ELF-1 (cell line): Measurements from ENCODE around the gene LTF.
"Not testable (repeated sequence)": the region's sequence is repeated elsewhere in the genome, so short reads cannot be mapped to it uniquely, and the experiment has no call there.

ENCODE experiments used
- DNase-seq: peaks from one replicate; pipeline ENCODE4 v3.0.0-alpha.2; 2016; ENCODE audit warnings: low read depth, low spot score

Gene LTF

DNA sequence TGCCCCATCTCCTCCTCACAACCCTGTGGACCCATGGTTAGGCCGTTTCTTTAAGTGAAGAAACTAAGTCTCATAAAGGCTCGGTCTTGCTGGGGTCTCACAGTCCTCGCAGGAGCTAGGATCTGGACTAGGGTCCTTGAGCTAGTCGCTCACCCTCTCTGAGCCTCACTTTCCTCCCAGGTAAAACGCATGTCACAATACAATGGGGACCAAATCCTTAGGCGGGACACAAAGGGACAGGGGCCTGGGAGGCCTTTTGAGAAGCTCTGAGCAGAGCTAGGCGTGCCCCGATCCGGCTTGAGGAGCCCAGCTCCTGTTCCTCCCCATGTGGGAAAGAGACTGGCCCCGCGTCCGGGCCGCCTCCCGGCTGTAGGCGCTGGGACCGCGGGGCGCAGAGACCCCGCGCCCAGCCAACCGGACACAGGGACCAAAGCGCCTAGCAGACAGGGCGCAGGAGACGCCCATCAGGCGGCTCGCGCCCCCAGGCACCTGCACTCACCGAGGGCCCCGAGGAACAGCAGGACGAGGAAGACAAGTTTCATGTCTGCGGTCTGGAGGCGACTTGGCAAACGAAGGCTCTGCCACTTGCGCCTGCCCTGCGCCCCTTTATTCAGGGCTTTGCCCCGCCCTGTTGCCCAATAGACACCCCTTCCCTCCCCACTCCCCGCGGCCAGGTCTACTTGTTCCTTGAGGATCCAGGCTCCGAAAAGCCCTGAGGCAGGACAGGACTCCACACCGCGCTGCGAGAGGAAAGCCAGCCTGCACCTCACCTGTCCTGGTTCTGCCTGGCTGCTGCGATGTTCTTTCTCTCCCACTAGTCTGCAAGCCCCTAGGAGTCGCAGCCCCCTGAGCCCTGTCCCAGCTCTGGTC is at the start of gene LTF:
LTF (minus strand) TSS at position 580 of the 870 bp plus-strand sequence; CDS start at position 542, 38 bp downstream.
- peak; percentile 24 for DNase-seq

DNA sequence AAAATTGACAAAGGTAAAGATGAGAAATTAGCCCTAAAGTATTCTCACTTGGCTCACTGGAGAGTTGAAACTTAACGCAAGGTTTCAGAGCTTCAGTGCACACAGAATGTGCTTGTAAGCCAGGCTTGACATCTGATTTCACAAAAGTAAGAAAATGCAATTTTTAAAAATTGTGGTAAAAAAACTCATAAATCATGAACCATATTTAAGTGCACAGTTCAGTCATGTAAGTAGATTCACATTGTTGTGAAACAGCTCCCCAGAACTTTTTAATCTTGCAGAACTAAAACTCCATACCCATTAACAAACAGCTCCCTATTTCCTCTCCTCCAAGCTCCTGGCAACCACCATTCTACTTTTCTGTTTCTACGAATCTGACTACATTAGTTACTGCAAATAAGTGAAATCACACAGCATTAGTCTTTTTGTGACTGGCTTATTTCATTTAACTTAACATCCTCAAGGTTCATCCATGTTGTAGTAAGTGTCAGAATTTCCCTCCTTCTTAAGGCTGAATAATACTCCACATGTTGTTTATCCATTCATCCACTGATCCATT is 47.6 kb upstream of the LTF start:
- no peak for DNase-seq

DNA sequence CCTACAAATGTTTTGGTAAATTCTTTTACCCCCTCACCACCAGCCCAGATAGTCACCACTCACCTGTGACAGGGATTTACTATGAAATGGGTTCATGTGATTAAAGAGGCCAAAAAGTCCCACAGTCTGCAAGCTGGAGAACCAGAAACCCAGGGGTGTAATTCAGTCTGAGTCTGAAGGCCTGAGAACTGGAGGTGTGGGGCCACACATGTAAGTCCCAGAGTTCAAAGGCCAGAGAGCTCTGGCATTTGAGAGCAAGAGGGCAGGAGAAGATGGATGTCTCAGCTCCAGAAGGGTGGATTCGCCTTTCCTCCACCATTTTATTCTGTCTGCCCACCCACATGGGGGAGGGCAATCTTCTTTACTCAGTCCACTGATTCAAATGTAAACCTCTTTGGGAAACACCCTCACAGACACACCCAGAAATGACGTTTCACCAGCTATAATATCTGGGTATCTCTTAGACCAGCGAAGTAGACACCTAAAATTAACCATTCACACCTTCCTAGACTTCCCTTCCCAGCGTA is 45.0 kb upstream of the LTF start:
- DNase-seq = peak; percentile 29

DNA sequence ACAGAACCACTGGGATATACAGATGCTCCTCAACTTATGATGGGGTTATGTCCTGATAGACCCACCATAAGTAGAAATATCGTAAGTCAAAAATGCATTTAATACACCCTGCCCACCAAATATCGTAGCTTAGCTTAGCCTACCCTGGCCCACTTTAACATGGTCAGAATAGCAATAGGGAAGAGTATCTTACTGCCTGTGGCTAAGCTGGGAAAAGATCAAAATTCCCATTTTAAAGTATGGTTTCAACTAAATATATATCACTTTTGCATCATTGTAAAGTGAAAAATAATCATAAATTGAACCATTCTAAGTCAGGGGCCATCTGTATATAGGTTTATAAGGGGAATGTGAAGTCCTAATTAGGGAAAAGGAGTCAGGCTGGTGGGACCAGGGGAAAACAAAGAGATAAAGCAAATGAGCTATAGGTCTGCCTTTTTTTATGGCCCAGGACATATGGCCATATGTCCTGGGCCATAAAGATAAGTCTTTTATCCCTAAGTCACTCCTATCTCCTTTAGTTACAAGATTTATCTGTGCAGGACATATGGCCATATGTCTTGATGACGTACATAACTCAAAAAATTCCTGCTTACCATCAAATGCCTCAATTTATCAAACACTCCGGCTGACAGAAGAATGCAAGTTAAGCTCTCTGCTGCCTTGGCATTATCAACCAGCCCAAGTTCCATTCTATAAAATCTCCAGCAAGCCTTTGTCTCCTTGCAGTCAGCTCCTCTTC is 44.3 kb upstream of the LTF start:
- no peak for DNase-seq

DNA sequence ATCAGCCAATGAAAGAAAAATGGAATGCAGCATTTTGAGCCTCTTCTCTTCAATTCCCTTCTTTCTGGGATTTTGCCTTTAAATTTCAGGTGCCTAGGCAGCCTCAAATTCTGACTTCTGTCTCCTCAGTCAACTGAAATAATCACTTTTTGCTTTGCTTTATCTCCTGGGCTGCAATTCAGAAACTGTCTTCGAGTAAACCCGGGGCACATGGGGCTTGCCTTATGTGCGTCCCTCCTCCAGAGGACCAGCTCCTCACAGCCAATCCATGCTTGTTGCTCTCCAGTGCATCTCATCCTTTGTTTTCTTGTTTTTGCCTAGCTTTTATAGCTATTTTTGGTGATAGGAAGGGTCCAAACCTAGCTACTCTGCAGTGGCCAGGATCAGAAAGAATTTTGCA is 41.8 kb upstream of the LTF start:
- DNase-seq = no peak

DNA sequence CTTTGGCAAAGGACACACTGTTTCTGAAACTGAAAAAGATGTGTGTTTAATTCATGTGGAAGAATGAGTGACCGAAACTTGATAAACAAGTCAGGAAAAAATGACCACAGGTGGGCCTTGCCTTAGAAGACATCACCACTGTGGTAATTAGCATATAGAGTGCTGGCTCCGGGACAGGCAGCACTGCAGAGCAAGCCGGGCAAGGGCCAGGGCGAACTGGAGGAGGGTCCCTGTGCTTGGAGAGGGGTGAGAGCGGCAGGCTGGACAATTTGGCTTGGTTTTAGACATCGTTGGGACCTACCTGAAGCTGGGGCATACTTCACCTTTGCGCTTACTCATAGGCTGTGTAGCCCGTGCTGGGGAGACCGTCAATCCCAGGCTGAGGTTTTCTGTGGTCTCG is 41.2 kb upstream of the LTF start:
- no peak for DNase-seq

DNA sequence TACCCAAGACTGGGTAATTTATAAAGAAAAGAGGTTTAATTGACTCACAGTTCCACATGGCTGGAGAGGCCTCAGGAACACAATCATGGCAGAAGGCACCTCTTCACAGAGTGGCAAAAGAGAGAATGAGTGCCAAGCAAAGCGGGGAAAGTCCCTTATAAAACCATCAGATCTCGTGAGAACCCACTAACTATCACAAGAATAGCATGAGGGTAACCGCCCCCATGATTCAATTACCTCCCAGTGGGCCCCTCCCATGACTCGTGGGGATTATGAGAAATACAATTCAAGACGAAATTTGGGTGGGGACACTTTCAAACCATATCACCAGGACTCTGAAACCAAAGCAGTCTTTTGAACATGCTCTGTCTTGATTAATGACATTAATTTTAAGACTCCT is 40.1 kb upstream of the LTF start:
- DNase-seq = no peak

DNA sequence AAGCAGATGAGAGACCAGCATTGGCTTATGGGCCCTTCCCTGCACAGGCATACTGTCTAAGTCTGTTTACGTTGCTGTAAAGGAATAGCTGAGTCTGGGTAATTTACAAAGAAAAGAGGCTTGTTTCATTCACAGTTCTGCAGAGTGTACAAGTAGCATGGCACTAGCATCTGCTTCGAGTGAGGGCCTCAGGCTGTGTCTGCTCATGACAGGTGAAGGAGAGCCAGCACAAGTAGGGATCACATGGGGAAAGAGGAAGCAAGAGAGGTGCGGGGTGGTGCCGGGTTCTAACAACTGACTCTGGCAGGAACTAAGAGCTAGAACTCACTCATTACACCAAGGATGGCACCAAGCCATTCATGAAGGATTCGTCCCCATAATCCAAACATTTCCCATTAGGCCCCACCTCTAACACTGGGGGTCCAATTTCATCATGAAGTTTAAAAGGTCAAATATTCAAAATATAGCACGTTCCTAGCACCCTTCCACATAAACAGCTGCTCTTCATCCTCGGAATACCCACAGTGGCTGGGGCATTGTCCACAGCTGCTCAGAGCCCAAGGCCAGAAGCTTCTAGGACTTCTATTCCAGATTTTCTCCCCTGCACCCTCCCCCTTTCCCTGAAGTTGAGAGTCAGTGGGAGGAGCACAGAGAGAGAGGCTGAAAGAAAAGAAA is 38.6 kb upstream of the LTF start:
- DNase-seq = no peak

DNA sequence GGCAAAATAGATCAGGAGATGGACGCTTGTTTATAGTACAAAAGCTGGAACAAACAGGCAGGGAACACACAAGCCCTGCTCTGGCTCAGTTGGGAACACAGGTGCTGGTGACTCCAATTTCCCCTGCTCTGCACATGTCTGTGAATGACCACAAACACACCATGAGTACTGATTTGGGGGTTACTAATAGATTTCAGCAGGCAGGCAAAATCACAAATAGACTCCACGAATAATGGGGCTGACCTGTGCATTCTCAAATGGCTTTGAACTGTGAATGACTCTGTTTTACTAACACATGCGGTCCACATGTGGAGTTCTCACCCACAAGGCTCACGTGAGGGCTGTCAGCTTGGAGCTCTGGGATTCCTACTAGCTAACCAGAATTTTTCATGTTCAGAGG is 37.0 kb upstream of the LTF start:
- no peak for DNase-seq

DNA sequence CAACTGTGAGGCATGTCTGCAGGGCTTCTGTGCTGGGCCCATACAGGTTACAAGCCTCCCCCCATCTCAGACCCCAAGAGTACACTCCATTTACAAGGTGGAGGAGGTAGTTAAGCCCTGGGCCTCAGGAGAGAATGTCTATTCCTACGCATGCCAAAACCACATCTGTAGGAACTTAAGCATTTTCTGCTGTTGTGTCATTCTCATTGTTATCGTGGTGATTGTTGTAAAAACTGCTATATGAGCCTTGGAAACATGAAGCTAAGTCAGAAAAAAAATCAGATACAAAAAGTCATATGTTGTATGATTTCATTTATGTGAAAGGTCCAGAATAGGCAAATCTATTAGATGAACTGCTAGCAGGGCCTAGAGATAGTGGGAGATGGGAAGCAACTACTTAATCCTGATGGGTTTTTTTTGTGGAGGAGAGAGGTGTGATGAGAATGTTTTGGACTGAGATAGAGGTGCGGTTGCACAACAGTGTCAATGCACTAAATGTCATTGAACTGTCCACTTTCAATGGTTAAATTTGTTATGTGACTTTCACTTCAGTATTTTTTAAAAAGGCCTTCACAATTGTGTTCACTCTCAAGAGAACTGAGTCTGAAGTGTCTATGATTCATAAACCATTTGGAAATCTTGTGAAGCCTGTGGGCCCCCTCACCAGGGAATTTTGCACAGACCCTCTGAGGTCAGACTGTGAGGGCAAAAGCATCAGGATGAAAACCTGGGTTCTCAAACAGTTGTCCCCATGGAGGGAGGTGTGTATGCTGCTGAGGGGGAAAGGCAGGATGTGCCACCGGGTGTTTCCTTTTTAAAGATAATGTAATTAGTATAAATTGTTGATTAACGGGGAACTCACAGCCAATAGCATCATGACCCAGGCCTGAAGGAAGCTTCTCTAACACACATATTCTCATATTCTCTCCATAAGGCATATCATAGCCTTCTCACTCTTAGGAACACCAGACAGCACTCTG is 36.2 kb upstream of the LTF start:
- DNase-seq = no peak

DNA sequence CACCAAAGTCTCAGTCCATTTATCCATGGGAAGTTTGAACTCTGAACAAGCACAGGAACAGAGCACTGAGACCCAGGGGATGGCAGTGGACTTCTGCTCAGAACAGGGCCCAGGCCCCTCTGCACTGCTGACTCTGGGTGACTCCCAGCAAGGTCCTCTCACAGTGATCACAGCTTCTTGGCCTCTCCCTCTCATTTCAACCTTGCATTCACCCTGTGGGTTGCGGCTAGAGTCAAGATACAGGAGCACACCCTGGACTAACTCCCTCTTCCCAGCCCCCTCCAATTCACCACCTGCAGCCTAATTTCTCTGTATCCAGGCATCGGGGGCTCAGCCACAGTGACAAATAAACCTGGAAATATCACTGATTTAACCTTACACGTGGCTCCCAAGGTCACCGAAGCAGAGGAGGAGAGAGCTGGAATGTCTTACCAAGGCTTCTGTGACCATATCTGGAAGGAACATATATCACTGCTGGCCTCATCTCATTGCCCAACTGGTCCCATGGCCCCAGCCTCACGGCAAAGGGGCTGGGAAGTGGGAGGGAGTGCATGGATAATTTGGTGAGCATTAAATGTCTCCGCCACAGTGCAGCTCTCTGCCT is 34.3 kb upstream of the LTF start:
- no peak for DNase-seq

DNA sequence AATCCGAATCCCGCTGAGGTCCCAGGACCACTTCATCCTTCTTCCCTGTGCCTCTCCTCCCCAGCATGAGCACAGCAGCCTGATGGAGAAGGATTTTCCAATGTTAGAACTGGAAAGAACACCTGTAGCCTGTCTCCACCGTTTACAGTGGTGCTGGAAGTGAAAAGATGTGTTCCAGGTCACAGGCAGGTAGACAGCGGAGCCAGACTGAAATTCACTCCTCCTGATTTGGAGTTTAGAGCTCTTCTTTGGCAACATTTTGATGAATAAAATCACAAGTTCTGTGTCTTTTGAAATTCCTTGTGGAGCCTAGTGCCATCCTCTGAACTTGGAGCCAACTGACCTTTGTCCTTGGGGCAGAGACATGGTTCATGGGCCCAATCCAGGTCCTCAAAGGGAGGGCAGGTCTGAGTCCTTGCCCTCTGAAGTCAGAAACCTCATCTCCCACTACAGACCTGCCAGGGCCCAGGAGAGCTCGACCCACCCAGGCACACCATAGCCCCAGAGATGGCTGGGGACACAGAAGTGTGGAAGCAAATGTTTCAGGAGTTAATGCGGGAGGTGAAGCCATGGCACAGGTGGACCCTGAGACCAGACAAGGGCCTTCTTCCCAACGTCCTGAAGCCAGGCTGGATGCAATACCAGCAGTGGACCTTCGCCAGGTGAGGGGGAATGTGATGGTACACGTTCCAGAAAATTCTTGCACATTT is 33.0 kb upstream of the LTF start, which contains the start of gene RTP3:
RTP3 (plus strand) TSS at position 421 of the 710 bp plus-strand sequence; CDS start at position 508, 87 bp downstream.
- DNase-seq = no peak

DNA sequence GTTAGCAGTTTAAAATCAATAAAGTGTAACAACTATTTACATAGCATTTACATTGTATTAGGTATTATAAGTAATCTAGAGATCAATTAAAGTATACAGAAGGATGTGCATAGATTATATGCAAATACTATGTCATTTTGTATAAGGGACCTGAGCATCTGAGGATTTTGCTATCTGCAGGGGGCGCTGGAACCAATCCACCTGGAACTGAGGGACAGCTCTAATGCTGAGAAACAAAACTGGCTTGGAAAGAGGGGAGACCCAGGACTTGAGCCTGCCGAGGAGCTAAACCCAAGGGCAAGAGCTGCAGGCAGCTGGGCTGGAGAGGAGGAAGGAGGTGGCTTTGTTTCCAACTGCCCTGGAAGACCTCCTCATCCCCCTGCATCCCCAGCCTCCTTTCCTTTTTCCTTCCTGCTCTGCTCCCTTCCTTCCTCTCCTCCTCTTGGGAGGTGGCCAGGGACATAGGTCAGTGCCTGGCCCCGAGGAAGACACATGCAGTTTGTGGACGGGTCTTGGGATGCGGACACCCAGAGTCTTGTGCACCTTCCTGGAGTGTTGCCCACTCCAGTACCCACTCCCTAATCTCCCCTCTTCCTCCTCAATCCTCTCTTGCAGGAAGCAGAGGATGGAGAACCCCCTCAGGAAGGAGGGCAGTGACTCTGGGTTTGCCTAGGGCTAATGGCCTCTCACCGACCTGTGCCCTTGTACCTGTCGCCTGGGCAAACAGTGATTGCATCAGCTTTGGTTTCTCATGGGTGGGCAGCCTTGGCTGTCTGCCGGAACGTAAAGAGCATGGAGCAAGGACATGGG is 32.2 kb upstream of the LTF start:
- DNase-seq = peak; percentile 31

DNA sequence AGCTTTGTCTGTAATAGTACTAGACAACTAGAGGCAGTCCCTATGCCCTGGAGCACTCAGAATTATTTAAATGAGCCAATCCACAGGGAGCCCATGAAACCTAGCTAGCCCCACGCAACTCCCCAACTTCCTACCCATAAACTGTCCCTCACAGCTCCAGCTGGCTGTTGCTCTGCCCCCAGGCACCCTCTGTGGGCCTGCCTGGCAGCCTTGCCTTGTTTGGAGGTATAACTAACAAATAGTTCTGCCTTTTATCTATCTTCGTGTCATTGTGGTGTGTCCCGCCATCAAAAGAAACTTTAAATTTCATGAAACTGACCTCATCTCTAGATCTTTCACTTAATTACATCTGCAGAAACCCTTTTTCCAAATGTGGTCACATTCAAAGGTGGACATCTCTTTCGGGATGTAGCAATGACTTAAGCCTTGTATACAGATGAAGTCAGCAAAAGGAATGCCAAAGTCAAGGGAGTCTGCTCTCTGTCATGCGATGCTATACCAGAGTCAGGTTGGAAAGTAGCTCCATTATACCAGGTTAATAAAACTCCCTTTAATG is 31.3 kb upstream of the LTF start:
- peak; percentile 83 for DNase-seq

DNA sequence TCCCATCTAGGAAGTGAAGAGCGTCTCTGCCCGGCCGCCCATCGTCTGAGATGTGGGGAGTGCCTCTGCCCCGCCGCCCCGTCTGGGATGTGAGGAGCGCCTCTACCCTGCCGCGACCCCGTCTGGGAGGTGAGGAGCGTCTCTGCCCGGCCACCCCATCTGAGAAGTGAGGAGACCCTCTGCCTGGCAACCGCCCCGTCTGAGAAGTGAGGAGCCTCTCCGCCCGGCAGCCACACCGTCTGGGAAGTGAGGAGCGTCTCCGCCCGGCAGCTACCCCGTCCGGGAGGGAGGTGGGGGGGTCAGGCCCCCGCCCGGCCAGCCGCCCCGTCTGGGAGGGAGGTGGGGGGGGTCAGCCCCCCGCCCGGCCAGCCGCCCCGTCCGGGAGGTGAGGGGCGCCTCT is 29.8 kb upstream of the LTF start:
- DNase-seq = not testable (repeated sequence)

DNA sequence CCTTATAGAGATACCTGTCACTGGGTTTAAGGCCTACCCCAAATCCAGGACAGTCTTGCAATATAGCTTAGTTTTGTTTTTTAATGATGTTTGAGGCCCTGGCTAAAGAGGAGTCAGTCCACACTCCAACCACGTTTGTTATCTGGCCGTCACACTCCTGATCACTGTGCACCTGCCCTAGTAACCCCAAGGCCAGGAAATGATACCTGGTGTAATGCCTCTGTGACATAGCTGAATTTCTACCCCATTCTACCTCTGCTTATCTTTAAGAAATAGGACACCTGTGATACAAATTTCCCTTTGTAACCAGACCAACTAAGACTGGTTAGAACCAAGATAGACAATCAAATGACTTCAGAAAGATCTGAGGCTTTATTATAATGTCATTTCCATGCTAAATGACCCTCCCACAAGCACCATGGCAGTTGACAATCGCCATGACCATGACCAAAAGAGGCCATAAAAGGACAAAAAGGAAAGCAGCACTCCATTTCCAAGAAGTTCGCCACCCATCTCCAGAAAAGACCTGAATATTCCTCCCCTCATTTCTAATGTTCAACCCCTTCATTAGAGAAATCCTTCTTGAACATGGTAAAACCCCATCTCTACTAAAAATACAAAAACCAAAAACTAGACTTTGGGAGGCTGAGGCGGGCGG is 28.3 kb upstream of the LTF start:
- DNase-seq = no peak
